HUES64 (cell line): ENCODE data around the gene CNTNAP2.

Experiments
- H3K27ac ChIP-seq: 2 replicates; pipeline ENCODE4 v1.7.0; 2013; ENCODE audit warnings: low read depth, low read length, inconsistent platforms
- H3K27me3 ChIP-seq: 2 replicates; pipeline ENCODE4 v1.6.1; 2013; ENCODE audit warnings: mild to moderate bottlenecking, low read length; ENCODE audit not compliant: insufficient read depth
- H3K36me3 ChIP-seq: 2 replicates; pipeline ENCODE4 v1.6.1; 2013; ENCODE audit warnings: mild to moderate bottlenecking, low read length; ENCODE audit not compliant: insufficient read depth
- H3K4me1 ChIP-seq: 2 replicates; pipeline ENCODE4 v1.6.1; 2013; ENCODE audit warnings: mild to moderate bottlenecking, low read length, moderate library complexity; ENCODE audit not compliant: insufficient read depth
- H3K4me3 ChIP-seq: 2 replicates; pipeline ENCODE4 v1.5.1; 2013; ENCODE audit warnings: mild to moderate bottlenecking, low read length, moderate library complexity
- H3K9ac ChIP-seq: 2 replicates; pipeline ENCODE4 v1.6.1; 2013; ENCODE audit warnings: mild to moderate bottlenecking, low read depth, low read length
- H3K9me3 ChIP-seq: 2 replicates; pipeline ENCODE4 v1.6.1; 2013; ENCODE audit warnings: low read depth, low read length; ENCODE audit not compliant: insufficient read depth
- WGBS: fragments of 150-250, 120-280 bp; methylation state at CpG from one replicate; pipeline ENCODE4 v1.1.7; 2013; ENCODE audit warnings: missing lambda C conversion rate; 5-methylcytosine and 5-hydroxymethylcytosine counted together

The CNTNAP2 gene

GRCh38 chr7:147556317-147556716 lies 1439.7 kb downstream of the CNTNAP2 start:
- Histone ChIP-seq H3K27ac (no peak overlapping the region), H3K9ac (no peak overlapping the region), H3K4me3 (no peak overlapping the region), H3K27me3 (no peaks in the 10 kb centered on the region), H3K36me3 (no peaks in the 10 kb centered on the region), H3K4me1 (no peaks in the 10 kb centered on the region), H3K9me3 (no peaks in the 10 kb centered on the region)

GRCh38 chr7:147563669-147564068 lies 1447.1 kb downstream of the CNTNAP2 start:
- H3K9me3 ChIP-seq, result 0 out of 2 replicates have a peak, but pooled peaks cover 3% of the 10 kb centered on the region
- WGBS, result 93% methylated on average over 1 of the region's 1 CpG
- no peaks in the 10 kb centered on the region for H3K36me3 ChIP-seq
- no peak overlapping the region for H3K27ac ChIP-seq
- no peaks in the 10 kb centered on the region for H3K27me3 ChIP-seq
- H3K9ac ChIP-seq, result no peak overlapping the region
- H3K4me1 ChIP-seq, result no peaks in the 10 kb centered on the region
- no peak overlapping the region for H3K4me3 ChIP-seq

GRCh38 chr7:147564786-147565476 lies 1448.3 kb downstream of the CNTNAP2 start:
- H3K4me1 ChIP-seq, result no peaks in the 10 kb centered on the region
- no peaks in the 10 kb centered on the region for H3K36me3 ChIP-seq
- 98% methylated on average over 3 of the region's 4 CpGs for WGBS
- H3K27me3 ChIP-seq, result no peaks in the 10 kb centered on the region
- 0 out of 2 replicates have a peak overlapping the region, but pooled peaks have one; percentile 36 for H3K27ac ChIP-seq
- H3K9ac ChIP-seq, result no peak overlapping the region
- H3K4me3 ChIP-seq, result no peak overlapping the region
- 0 out of 2 replicates have a peak, but pooled peaks cover 3% of the 10 kb centered on the region for H3K9me3 ChIP-seq

- WGBS, result 94% methylated on average over 3 of the region's 3 CpGs
- H3K9ac ChIP-seq, result no peak overlapping the region
- H3K4me1 ChIP-seq, result no peaks in the 10 kb centered on the region
- H3K27me3 ChIP-seq, result no peaks in the 10 kb centered on the region
- no peak overlapping the region for H3K4me3 ChIP-seq
- 0 out of 2 replicates have a peak, but pooled peaks cover 3% of the 10 kb centered on the region for H3K9me3 ChIP-seq
- H3K36me3 ChIP-seq, result no peaks in the 10 kb centered on the region
- H3K27ac ChIP-seq, result no peak overlapping the region
Measured at GRCh38 chr7:147567043-147567442, 1450.4 kb downstream of the CNTNAP2 start.

GRCh38 chr7:147569116-147569913 lies 1452.7 kb downstream of the CNTNAP2 start:
- H3K9me3 ChIP-seq, result no peaks in the 10 kb centered on the region
- H3K27me3 ChIP-seq, result no peaks in the 10 kb centered on the region
- H3K4me1 ChIP-seq, result peaks cover 4% of the 10 kb centered on the region; the same call in 1 of the 2 replicates
- no peaks in the 10 kb centered on the region for H3K36me3 ChIP-seq
- H3K27ac ChIP-seq, result no peak overlapping the region
- WGBS, result 80% methylated on average over 5 of the region's 6 CpGs
- no peak overlapping the region for H3K9ac ChIP-seq
- H3K4me3 ChIP-seq, result no peak overlapping the region

GRCh38 chr7:147570390-147570789 lies 1453.8 kb downstream of the CNTNAP2 start:
- H3K4me3 ChIP-seq, result no peak overlapping the region
- H3K9ac ChIP-seq, result no peak overlapping the region
- H3K9me3 ChIP-seq, result no peaks in the 10 kb centered on the region
- H3K27me3 ChIP-seq, result no peaks in the 10 kb centered on the region
- H3K4me1 ChIP-seq, result peaks cover 4% of the 10 kb centered on the region; the same call in 1 of the 2 replicates
- no peak overlapping the region for H3K27ac ChIP-seq
- 83% methylated on average over 1 of the region's 1 CpG for WGBS
- no peaks in the 10 kb centered on the region for H3K36me3 ChIP-seq

- H3K27ac ChIP-seq, result no peak overlapping the region
- H3K36me3 ChIP-seq, result no peaks in the 10 kb centered on the region
- peaks cover 4% of the 10 kb centered on the region; the same call in 1 of the 2 replicates for H3K4me1 ChIP-seq
- no peak overlapping the region for H3K9ac ChIP-seq
- WGBS, result 85% methylated on average over 8 of the region's 8 CpGs
- H3K27me3 ChIP-seq, result no peaks in the 10 kb centered on the region
- no peak overlapping the region for H3K4me3 ChIP-seq
- H3K9me3 ChIP-seq, result no peaks in the 10 kb centered on the region
Measured at GRCh38 chr7:147571436-147572185, 1455.0 kb downstream of the CNTNAP2 start.

- Histone ChIP-seq H3K36me3 (no peaks in the 10 kb centered on the region), H3K9ac (no peak overlapping the region), H3K9me3 (no peaks in the 10 kb centered on the region), H3K4me3 (no peak overlapping the region), H3K4me1 (no peaks in the 10 kb centered on the region), H3K27ac (no peak overlapping the region), H3K27me3 (no peaks in the 10 kb centered on the region)
- WGBS, result 88% methylated on average over 1 of the region's 3 CpGs
Measured at GRCh38 chr7:147578196-147578595, 1461.6 kb downstream of the CNTNAP2 start.

- Histone ChIP-seq H3K27ac (no peak overlapping the region), H3K4me1 (peaks cover 5% of the 10 kb centered on the region; the same call in 1 of the 2 replicates), H3K9me3 (no peaks in the 10 kb centered on the region), H3K27me3 (no peaks in the 10 kb centered on the region), H3K4me3 (no peak overlapping the region), H3K36me3 (no peaks in the 10 kb centered on the region), H3K9ac (no peak overlapping the region)
- 100% methylated on average over 1 of the region's 1 CpG for WGBS
Measured at GRCh38 chr7:147579148-147579547, 1462.5 kb downstream of the CNTNAP2 start.

- Histone ChIP-seq H3K4me3 (no peak overlapping the region), H3K27ac (peak overlapping the region; percentile 21; the same call in 1 of the 2 replicates), H3K36me3 (no peaks in the 10 kb centered on the region), H3K27me3 (no peaks in the 10 kb centered on the region), H3K4me1 (peaks cover 40% of the 10 kb centered on the region), H3K9me3 (no peaks in the 10 kb centered on the region), H3K9ac (no peak overlapping the region)
- WGBS, result 36% methylated on average over 5 of the region's 5 CpGs
Measured at GRCh38 chr7:147584771-147585193, 1468.2 kb downstream of the CNTNAP2 start.

GRCh38 chr7:147586110-147586509 lies 1469.5 kb downstream of the CNTNAP2 start:
- Histone ChIP-seq H3K27ac (peak overlapping the region; percentile 69; the same call in 1 of the 2 replicates), H3K27me3 (no peaks in the 10 kb centered on the region), H3K36me3 (no peaks in the 10 kb centered on the region), H3K4me3 (no peak overlapping the region), H3K4me1 (peaks cover 40% of the 10 kb centered on the region), H3K9me3 (no peaks in the 10 kb centered on the region), H3K9ac (no peak overlapping the region)
- 0% methylated on average over 1 of the region's 1 CpG for WGBS
